GM23338 (cell line): ENCODE measurements around the gene MYO16. TPM values are rescaled to one million over a fixed set of nuclear protein-coding genes. Genes with fewer than 3 reads are reported as not detected.

Experiments
- ATAC-seq: fragments of 200-7000 bp; cut with Tn5 transposase; 3 replicates; pipeline ENCODE4 v1.9.1; 2020
- DNase-seq: peaks from one replicate; pipeline ENCODE4 v3.0.0-alpha.2; 2015; ENCODE audit warnings: low spot score
- H2AFZ ChIP-seq: fragments of 200-600 bp; sonication (generic); 2 replicates; pipeline ENCODE4 v1.8.0; 2016; ENCODE audit warnings: antibody characterized with exemption, mild to moderate bottlenecking, moderate library complexity
- H3F3A ChIP-seq: fragments of 200-600 bp; sonication (generic); replicated peaks from 2 replicates; pipeline ENCODE4 v1.8.0; 2017; ENCODE audit warnings: antibody characterized with exemption, mixed run types, low read depth
- H3K27ac ChIP-seq: fragments of 200-600 bp; sonication (generic); 2 replicates; pipeline ENCODE4 v1.6.1; 2016; ENCODE audit warnings: low read depth
- H3K27me3 ChIP-seq: fragments of 200-600 bp; sonication (generic); 2 replicates; pipeline ENCODE4 v1.8.0; 2016; ENCODE audit warnings: mild to moderate bottlenecking, mixed run types, moderate library complexity; ENCODE audit not compliant: insufficient read depth
- H3K36me3 ChIP-seq: fragments of 200-600 bp; sonication (generic); 2 replicates; pipeline ENCODE4 v1.8.0; 2016; ENCODE audit warnings: mild to moderate bottlenecking; ENCODE audit not compliant: insufficient read depth
- H3K4me1 ChIP-seq: fragments of 200-600 bp; sonication (generic); 2 replicates; pipeline ENCODE4 v1.8.0; 2016; ENCODE audit warnings: mild to moderate bottlenecking, moderate library complexity; ENCODE audit not compliant: insufficient read depth
- H3K4me2 ChIP-seq: fragments of 200-600 bp; sonication (generic); 2 replicates; pipeline ENCODE4 v1.7.1; 2017; ENCODE audit warnings: mixed run types
- H3K4me3 ChIP-seq: fragments of 200-600 bp; sonication (generic); 2 replicates; pipeline ENCODE4 v1.6.1; 2016; ENCODE audit warnings: mixed run types
- H3K79me2 ChIP-seq: fragments of 200-600 bp; sonication (generic); replicated peaks from 2 replicates; pipeline ENCODE4 v1.8.0; 2017; ENCODE audit warnings: mild to moderate bottlenecking; ENCODE audit not compliant: insufficient read depth
- H3K9me2 ChIP-seq: fragments of 200-600 bp; sonication (generic); 2 replicates; pipeline ENCODE4 v1.8.0; 2017; ENCODE audit not compliant: insufficient read depth
- H4K20me1 ChIP-seq: fragments of 200-600 bp; sonication (generic); replicated peaks from 2 replicates; pipeline ENCODE4 v1.8.0; 2017; ENCODE audit warnings: mild to moderate bottlenecking; ENCODE audit not compliant: insufficient read depth
- H3K27ac Mint-ChIP-seq: 2 replicates; pipeline ENCODE4 v1.8.0; 2020; ENCODE audit warnings: inconsistent platforms, mild to moderate bottlenecking, moderate library complexity, mixed read lengths
- H3K27me3 Mint-ChIP-seq: 3 replicates; pipeline ENCODE4 v1.8.0; 2022; ENCODE audit warnings: low read depth, mild to moderate bottlenecking, moderate library complexity, mixed read lengths, inconsistent platforms; ENCODE audit not compliant: insufficient read depth, poor library complexity
- H3K36me3 Mint-ChIP-seq: 3 replicates; pipeline ENCODE4 v1.8.0; 2021; ENCODE audit warnings: low read depth, mild to moderate bottlenecking, inconsistent platforms, moderate library complexity, mixed read lengths
- H3K4me1 Mint-ChIP-seq: 3 replicates; pipeline ENCODE4 v1.8.0; 2020; ENCODE audit warnings: mild to moderate bottlenecking, inconsistent platforms, mixed read lengths
- H3K4me3 Mint-ChIP-seq: 3 replicates; pipeline ENCODE4 v1.8.0; 2021; ENCODE audit warnings: moderate library complexity, mild to moderate bottlenecking, inconsistent platforms, mixed read lengths
- H3K9me3 Mint-ChIP-seq: 3 replicates; pipeline ENCODE4 v1.8.0; 2020; ENCODE audit warnings: moderate library complexity, mild to moderate bottlenecking, inconsistent platforms, mixed read lengths
- CREB1 ChIP-seq: fragments of 250-450 bp; sonication (Bioruptor Pico); IDR thresholded peaks from 2 replicates; pipeline ENCODE4 v1.5.0; 2020; ENCODE audit warnings: low read depth, mild to moderate bottlenecking, moderate library complexity
- CTCF ChIP-seq, 2 experiments: fragments of 200-600 bp in 1 of 2; sonication (generic) in 1 of 2; conservative IDR thresholded peaks; 2 replicates each; pipeline versions ENCODE4 v1.5.1 to v1.6.1; 2016 to 2017; ENCODE audit warnings: antibody characterized with exemption in 2 of 2, low read depth in 2 of 2, mild to moderate bottlenecking in 2 of 2, moderate library complexity in 1 of 2
- ETS1 ChIP-seq: IDR thresholded peaks from 2 replicates; pipeline ENCODE4 v1.6.1; 2016; ENCODE audit warnings: antibody characterized with exemption
- EZH2 ChIP-seq: fragments of 200-600 bp; sonication (generic); IDR thresholded peaks from one replicate; pipeline ENCODE4 v1.8.0; 2017; ENCODE audit warnings: antibody characterized with exemption, mild to moderate bottlenecking, low read depth; ENCODE audit not compliant: unreplicated experiment
- EZH2phosphoT487 ChIP-seq: fragments of 200-600 bp; sonication (generic); IDR thresholded peaks from one replicate; pipeline ENCODE4 v1.8.1; 2018; ENCODE audit warnings: antibody characterized with exemption; ENCODE audit not compliant: unreplicated experiment
- JUNB ChIP-seq: IDR thresholded peaks from one replicate; pipeline ENCODE4 v1.6.1; 2016; ENCODE audit warnings: antibody characterized with exemption; ENCODE audit not compliant: unreplicated experiment
- NANOG ChIP-seq: IDR thresholded peaks from 2 replicates; pipeline ENCODE4 v1.6.1; 2016; ENCODE audit warnings: antibody characterized with exemption, borderline replicate concordance
- POLR2AphosphoS5 ChIP-seq: IDR thresholded peaks from 2 replicates; pipeline ENCODE4 v1.6.1; 2016; ENCODE audit warnings: antibody characterized with exemption, low read depth
- REST ChIP-seq: IDR thresholded peaks from one replicate; pipeline ENCODE4 v1.6.1; 2018; ENCODE audit warnings: antibody characterized with exemption; ENCODE audit not compliant: unreplicated experiment
- STAT1 ChIP-seq: IDR thresholded peaks from one replicate; pipeline ENCODE4 v1.6.1; 2016; ENCODE audit warnings: antibody characterized with exemption; ENCODE audit not compliant: unreplicated experiment
- ZNF114 ChIP-seq: fragments of 250-450 bp; sonication (Bioruptor Pico); IDR thresholded peaks from 2 replicates; pipeline ENCODE4 v1.5.0; 2020; ENCODE audit warnings: mild to moderate bottlenecking, moderate library complexity
- ZNF331 ChIP-seq: fragments of 250-450 bp; sonication (Bioruptor Pico); IDR thresholded peaks from 2 replicates; pipeline ENCODE4 v1.5.0; 2020; ENCODE audit warnings: low read depth, mild to moderate bottlenecking, moderate library complexity
- ZNF462 ChIP-seq: fragments of 250-450 bp; sonication (Bioruptor Pico); IDR thresholded peaks from 2 replicates; pipeline ENCODE4 v1.5.0; 2020; ENCODE audit warnings: mild to moderate bottlenecking, moderate library complexity
- polyA plus RNA-seq: library from polyadenylated mRNA; unstranded; fragments of >200 nt; fragmentation: Nextera tagmentation; extraction: Ambion mirVana; gene quantifications from 2 replicates; pipeline ENCODE4 v1.2.1, GENCODE V29; 2016
- total RNA-seq: library from RNA; depleted of rRNA; stranded (reverse); fragments of >200 nt; shearing (Covaris generic); gene quantifications from 2 replicates; pipeline ENCODE4 v1.2.3, GENCODE V29; 2014

The MYO16 gene
- total and polyA plus RNA-seq, 2 experiments from 2014 or later: 0.10 to 0.13 TPM

- Mint-ChIP-seq H3K36me3 (no peaks in the 10 kb centered on the region), H3K9me3 (no peaks in the 10 kb centered on the region), H3K27me3 (peaks cover 8% of the 10 kb centered on the region), H3K4me1 (peaks cover 15% of the 10 kb centered on the region), H3K4me3 (no peak overlapping the region), H3K27ac (no peak overlapping the region)
- Histone ChIP-seq H3K36me3 (no peaks in the 10 kb centered on the region), H2AFZ (no peak overlapping the region), H3K4me1 (0 out of 2 replicates have a peak, but pooled peaks cover 2% of the 10 kb centered on the region), H3F3A (no peaks in the 10 kb centered on the region), H3K9me2 (no peaks in the 10 kb centered on the region), H3K27me3 (no peaks in the 10 kb centered on the region), H3K27ac (no peak overlapping the region), H4K20me1 (no peaks in the 10 kb centered on the region), H3K4me3 (no peak overlapping the region), H3K4me2 (no peak overlapping the region), H3K79me2 (no peaks in the 10 kb centered on the region)
- DNase-seq: no peak
- no peak for ATAC-seq
- TF ChIP-seq STAT1 (no peak), ZNF114 (no peak), CREB1 (CRISPR knock-in tag) (no peak), ETS1 (no peak), EZH2phosphoT487 (no peak), REST (no peak), ZNF462 (CRISPR knock-in tag) (no peak), POLR2AphosphoS5 (no peak), JUNB (no peak), CTCF (conservative IDR thresholded peaks at IDR 0.05; ENCODE audit: low read depth in 2 of 2) (no peak), EZH2 (no peak), NANOG (no peak), ZNF331 (CRISPR knock-in tag) (no peak)
These were observed 288.2 kb downstream of the MYO16 start for GRCh38 chr13:108917581-108917980.
